GM15510 (cell line): ENCODE data around the gene BAD.

Experiments
- POLR2A ChIP-seq: IDR thresholded peaks from 3 replicates; pipeline ENCODE4 v1.6.1; 2011; ENCODE audit warnings: borderline replicate concordance; ENCODE audit not compliant: insufficient read length; ENCODE audit errors: extremely low read depth

The BAD gene

DNA sequence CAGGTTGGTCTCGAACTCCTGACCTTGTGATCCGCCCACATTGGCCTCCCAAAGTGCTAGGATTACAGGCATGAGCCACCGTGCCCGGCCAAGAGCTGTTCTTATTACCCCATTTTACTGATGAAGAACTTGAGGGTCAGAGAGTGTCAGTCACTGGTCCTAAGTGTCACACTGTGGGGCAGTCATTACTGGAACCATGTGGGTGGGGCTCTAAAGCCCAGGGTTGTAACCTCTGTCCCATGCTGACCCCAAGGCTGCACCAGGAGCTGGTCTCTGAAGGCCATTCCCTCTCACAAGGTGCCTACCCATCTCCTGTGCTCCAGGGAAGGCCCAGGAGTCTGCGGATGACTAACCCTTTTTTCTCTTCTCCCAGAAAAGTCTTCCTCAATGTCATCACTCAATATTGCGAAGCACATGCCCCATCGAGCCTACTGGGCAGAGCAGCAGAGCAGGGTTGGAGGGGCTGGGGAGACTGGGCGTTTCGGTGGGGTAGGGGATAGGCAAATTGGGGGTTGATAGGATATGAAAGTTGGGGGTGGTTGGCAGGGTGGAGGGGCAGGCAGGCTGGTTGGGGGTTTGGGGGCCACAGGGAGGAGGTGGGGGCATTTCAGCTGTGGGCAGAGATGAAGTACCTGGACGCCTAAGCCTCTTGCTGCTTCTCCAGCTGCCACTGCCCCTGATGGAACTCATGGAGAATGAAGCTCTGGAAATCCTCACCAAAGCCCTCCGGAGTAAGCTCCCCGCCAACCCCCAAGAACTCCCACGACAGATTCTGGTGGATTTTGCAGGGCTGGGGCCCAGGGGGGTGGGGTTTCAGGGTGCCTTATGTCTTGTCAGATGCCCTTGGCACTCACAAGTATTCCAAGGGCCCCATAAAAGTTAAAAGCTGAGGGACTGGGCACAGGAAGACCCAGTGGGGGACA lies 18.9 kb upstream of the BAD start:
- no peak for TF ChIP-seq POLR2A

- no peak for TF ChIP-seq POLR2A
These were observed 15.6 kb upstream of the BAD start, which contains the start of gene CATSPERZ for GRCh38 chr11:64299847-64300648. CATSPERZ (plus strand) TSS chr11:64300358; CDS start chr11:64300411, 53 bp downstream.

- TF ChIP-seq POLR2A, result no peak
These were observed 14.7 kb upstream of the BAD start for GRCh38 chr11:64298966-64299846.

GRCh38 chr11:64297699-64298358 lies 13.4 kb upstream of the BAD start:
- no peak for TF ChIP-seq POLR2A

- no peak for TF ChIP-seq POLR2A
These were observed 12.6 kb upstream of the BAD start for GRCh38 chr11:64296830-64297698.

- no peak for TF ChIP-seq POLR2A
These were observed 11.8 kb upstream of the BAD start for GRCh38 chr11:64296236-64296635.

DNA sequence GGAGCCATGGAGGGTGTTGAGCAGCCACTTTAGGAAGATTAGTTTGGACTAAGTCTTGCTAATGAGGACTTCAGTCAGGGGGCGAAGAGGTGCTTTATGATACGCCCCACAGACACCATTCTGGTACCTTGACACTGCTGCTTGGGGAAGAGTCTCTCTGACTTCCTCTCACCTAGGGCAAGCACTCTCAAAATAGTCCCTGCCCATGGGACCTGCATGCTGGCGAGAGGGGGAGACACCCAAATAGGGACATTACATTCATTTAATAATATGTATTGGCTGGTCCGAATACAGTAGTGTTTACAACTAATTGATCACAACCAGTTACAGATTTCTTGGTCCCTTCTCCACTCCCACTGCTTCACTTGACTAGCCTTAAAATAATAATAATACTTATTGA lies 11.3 kb upstream of the BAD start:
- TF ChIP-seq POLR2A, result no peak

DNA sequence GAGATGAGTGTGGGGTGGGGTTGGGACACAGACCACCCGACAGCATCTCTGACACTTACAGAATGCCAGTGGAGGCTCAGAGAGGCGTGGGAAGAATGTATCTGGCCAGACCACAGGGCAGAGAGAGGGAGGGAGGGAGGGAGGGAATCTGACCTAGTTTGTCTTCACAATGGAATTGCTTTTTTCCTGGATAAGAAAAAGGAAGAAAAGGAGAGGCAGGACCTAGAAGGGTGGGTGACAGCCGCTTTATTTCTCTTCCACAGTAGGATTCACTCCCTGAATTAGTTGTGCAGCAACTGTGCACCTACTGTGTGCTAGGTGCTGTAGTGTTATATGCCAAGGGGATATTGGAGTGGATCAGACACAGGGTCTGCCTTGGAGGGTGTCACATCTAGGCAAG lies 10.3 kb upstream of the BAD start:
- TF ChIP-seq POLR2A, result no peak

GRCh38 chr11:64292460-64293254 lies 8.2 kb upstream of the BAD start:
- TF ChIP-seq POLR2A, result no peak

DNA sequence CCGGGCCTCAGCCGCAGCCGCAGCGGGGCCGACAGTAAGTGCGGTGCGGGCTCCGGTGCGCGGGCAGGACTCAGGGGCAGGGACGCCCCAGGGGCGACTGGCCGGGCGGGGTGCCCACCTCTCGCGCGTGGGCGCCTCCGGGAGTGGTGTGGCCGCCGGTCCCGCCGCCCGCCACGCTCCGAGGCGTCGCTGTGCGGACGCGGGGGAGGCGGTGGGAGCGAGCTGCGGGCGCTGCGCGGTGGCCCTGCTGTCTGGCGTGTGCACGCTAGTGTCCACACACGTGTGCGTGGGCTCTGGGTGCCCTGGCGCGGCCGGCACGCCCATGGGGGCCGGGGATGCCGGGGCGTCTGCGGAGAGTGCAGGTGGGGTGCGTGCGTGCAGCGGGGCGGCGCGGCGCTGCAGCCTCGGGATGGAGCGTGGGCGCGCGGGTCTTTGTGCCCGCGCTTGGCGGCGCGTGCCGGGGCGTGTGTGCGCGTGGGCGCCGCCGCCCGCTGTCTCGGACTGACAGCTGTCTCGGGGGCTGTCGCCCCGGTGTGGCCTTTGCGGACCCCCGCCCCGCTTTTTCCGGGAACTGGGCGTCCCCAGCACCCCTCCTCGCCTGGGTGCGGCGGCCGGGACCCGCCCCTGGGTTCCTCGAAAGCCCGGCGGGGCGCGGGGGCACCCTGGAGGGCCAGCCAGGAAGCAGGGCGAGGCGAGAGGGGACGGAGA lies 7.4 kb upstream of the BAD start:
- no peak for TF ChIP-seq POLR2A

GRCh38 chr11:64291262-64291751 lies 6.8 kb upstream of the BAD start, which contains the start of gene KCNK4:
KCNK4 (plus strand) TSS chr11:64291302; CDS start chr11:64293019, 1,717 bp downstream.
- no peak for TF ChIP-seq POLR2A

DNA sequence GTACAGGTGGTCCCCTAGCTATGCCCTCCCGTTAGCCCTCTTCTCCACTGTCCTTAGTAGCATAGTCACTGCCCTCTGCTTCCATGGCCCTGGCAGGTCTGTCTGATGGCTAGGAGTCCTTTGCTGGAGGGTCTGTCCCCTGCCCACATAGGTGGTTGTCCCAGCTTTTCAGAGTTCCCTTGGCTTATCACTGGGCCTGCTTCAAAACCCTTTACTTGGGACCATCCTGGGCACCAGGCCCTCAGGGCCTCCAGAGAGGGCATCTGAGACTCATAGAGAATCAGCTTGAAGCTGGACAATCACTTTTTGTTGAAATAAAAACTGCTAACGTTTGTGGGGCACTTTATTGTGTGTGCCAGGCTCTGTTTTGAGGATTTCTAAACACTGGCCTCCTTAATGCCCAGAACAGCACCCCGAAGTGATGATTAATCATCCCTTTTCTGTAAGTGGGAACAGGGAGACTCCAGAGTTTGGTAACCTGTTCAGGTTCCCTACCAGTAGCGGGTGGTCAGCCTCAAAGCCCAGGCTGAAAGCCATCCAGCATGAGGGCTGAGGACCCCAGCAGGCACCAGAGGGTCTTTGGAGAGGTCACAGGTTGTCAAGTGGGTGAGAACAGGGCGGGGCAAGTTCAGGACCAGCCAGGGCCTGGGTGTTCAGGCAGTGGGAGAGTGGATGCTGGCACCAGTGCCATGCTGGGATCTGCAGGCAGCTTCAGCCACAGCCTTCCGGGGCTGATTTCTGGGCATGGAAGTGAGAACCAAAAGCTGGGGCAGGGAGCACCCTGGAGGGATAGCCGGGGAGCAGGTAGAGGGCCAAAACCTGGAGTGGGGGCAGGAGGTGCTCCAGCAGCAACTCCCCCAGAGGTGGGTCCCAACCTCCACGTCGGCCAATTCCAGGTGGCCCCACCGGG lies 6.1 kb upstream of the BAD start:
- TF ChIP-seq POLR2A, result no peak
